ENCODE results near the gene SH3RF3. TPM values are rescaled to one million over a fixed set of nuclear protein-coding genes. Genes with fewer than 3 reads are reported as not detected.

Gene SH3RF3
- polyA plus RNA-seq, 1 donor (not counting 4 experiments of a cell fraction or from before 2014, with no cell fraction given), result 0.08 TPM

DNA sequence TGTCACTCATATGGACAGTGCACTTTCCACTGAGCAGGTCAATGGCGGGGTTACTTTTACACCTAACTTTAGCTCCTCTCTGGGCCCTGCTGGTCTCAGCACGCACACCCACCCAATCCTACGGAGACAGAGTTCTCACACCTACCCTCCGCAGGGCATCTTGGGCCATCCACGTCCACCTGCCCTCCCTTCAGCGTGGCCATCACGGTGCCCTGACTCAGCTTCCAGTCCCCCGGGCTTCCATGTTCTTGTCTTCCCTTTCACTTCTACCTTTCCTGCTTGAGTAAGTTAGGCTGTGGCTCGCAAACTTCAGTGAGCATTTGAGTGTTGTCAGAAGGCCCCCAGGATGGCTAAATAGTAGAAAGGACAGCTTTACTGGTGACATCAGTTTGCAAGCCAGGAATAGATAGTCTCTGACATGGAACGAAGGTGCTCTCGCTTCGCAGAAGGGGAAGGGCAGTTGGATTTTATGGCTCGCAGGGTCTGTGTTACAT, 252.4 kb downstream of the SH3RF3 start:
- TF ChIP-seq EZH2 (IDR thresholded peaks at IDR 0.05; ENCODE audit: low read length) (no peak), CTCF (optimal IDR thresholded peaks at IDR 0.05 in 1 of 3, IDR thresholded peaks at IDR 0.05 in 1 of 3, conservative IDR thresholded peaks at IDR 0.05 in 1 of 3; ENCODE audit: extremely low read depth in 1 of 3, insufficient read depth in 2 of 3, low read length in 3 of 3) (no peak)
- H4K20me1 ChIP-seq (ENCODE audit: control insufficient read depth, extremely low read depth, insufficient read depth, low read length), result no peaks in the 10 kb centered on the region
- DNase-seq (ENCODE audit: low read depth, low spot score), result no peak

GRCh38 chr2:109382226-109382895, 253.4 kb downstream of the SH3RF3 start:
- H3K27ac ChIP-seq (ENCODE audit: control insufficient read depth, insufficient read depth, low read length), result no peak overlapping the region
- FAIRE-seq, result no peak
- H3K36me3 ChIP-seq (ENCODE audit: control insufficient read depth in 2 of 2, extremely low read depth in 1 of 2, insufficient read depth in 2 of 2, low read length in 2 of 2), result no peaks in the 10 kb centered on the region
- H3K4me2 ChIP-seq (ENCODE audit: control insufficient read depth, extremely low read depth, insufficient read depth, low read depth, low read length), result no peak overlapping the region
- no peaks in the 10 kb centered on the region for H3K79me2 ChIP-seq (ENCODE audit: control insufficient read depth, insufficient read depth, low read length)
- peaks cover 9% of the 10 kb centered on the region for H3K4me1 ChIP-seq (ENCODE audit: control insufficient read depth, extremely low read depth, insufficient read depth, low read length)
- peaks cover 29% of the 10 kb centered on the region for H3K27me3 ChIP-seq (ENCODE audit: control insufficient read depth, extremely low read depth, insufficient read depth, low read length)
- H3K9me3 ChIP-seq (ENCODE audit: control insufficient read depth, low read depth, low read length), result no peaks in the 10 kb centered on the region
- H3K9me1 ChIP-seq (ENCODE audit: control insufficient read depth, extremely low read depth, insufficient read depth, low read length), result no peaks in the 10 kb centered on the region
- DNase-seq (ENCODE audit: low read depth, low spot score), result no peak
- H4K20me1 ChIP-seq (ENCODE audit: control insufficient read depth, extremely low read depth, insufficient read depth, low read length), result no peaks in the 10 kb centered on the region
- H3K4me3 ChIP-seq (ENCODE audit: control insufficient read depth in 2 of 3, extremely low read depth in 1 of 3, insufficient read depth in 2 of 3, low read depth in 1 of 3, low read length in 3 of 3), result no peak overlapping the region
- TF ChIP-seq EZH2 (IDR thresholded peaks at IDR 0.05; ENCODE audit: low read length) (no peak), CTCF (optimal IDR thresholded peaks at IDR 0.05 in 1 of 3, IDR thresholded peaks at IDR 0.05 in 1 of 3, conservative IDR thresholded peaks at IDR 0.05 in 1 of 3; ENCODE audit: extremely low read depth in 1 of 3, insufficient read depth in 2 of 3, low read length in 3 of 3) (no peak)
- no peak overlapping the region for H3K9ac ChIP-seq (ENCODE audit: control insufficient read depth, extremely low read depth, insufficient read depth, low read length)
- no peak overlapping the region for H2AFZ ChIP-seq (ENCODE audit: control insufficient read depth, low read length)
- dilution Hi-C loops (cut with MboI; ENCODE audit: extremely low pct_ligation_motif_present, low sequenced_read_pairs), result no loop called here

More for the DNA sequence above, 252.4 kb downstream of the SH3RF3 start:
- no peak overlapping the region for H3K4me3 ChIP-seq (ENCODE audit: control insufficient read depth in 2 of 3, extremely low read depth in 1 of 3, insufficient read depth in 2 of 3, low read depth in 1 of 3, low read length in 3 of 3)
- H3K9me3 ChIP-seq (ENCODE audit: control insufficient read depth, low read depth, low read length), result no peaks in the 10 kb centered on the region
- no peaks in the 10 kb centered on the region for H3K79me2 ChIP-seq (ENCODE audit: control insufficient read depth, insufficient read depth, low read length)
- dilution Hi-C loops (cut with MboI; ENCODE audit: extremely low pct_ligation_motif_present, low sequenced_read_pairs), result no loop called here
- no peak overlapping the region for H2AFZ ChIP-seq (ENCODE audit: control insufficient read depth, low read length)
- peaks cover 9% of the 10 kb centered on the region for H3K4me1 ChIP-seq (ENCODE audit: control insufficient read depth, extremely low read depth, insufficient read depth, low read length)
- no peaks in the 10 kb centered on the region for H3K36me3 ChIP-seq (ENCODE audit: control insufficient read depth in 2 of 2, extremely low read depth in 1 of 2, insufficient read depth in 2 of 2, low read length in 2 of 2)
- no peak overlapping the region for H3K9ac ChIP-seq (ENCODE audit: control insufficient read depth, extremely low read depth, insufficient read depth, low read length)
- no peaks in the 10 kb centered on the region for H3K9me1 ChIP-seq (ENCODE audit: control insufficient read depth, extremely low read depth, insufficient read depth, low read length)
- no peak overlapping the region for H3K4me2 ChIP-seq (ENCODE audit: control insufficient read depth, extremely low read depth, insufficient read depth, low read depth, low read length)
- no peak for FAIRE-seq
- H3K27me3 ChIP-seq (ENCODE audit: control insufficient read depth, extremely low read depth, insufficient read depth, low read length), result peaks cover 33% of the 10 kb centered on the region
- no peak overlapping the region for H3K27ac ChIP-seq (ENCODE audit: control insufficient read depth, insufficient read depth, low read length)

Measured in keratinocyte (primary cell).